Brain microvascular endothelial cell (primary cell): Measurements from ENCODE around the gene ZNF79.
A peak's percentile ranks its signal among the peaks of the same experiment; 100 is the strongest.

Experiments used
- DNase-seq: peaks from one replicate; pipeline ENCODE4 v3.0.0-alpha.2; 2020
- H3K27ac ChIP-seq: fragments of 250-450 bp; sonication (Bioruptor Pico); 2 replicates; pipeline ENCODE4 v1.5.1; 2020; ENCODE audit warnings: mild to moderate bottlenecking, moderate library complexity
- H3K27me3 ChIP-seq: fragments of 250-450 bp; sonication (Bioruptor Pico); replicated peaks from 2 replicates; pipeline ENCODE4 v1.5.1; 2020; ENCODE audit warnings: mild to moderate bottlenecking
- H3K36me3 ChIP-seq: fragments of 250-450 bp; sonication (Bioruptor Pico); replicated peaks from 2 replicates; pipeline ENCODE4 v1.5.1; 2020; ENCODE audit warnings: mild to moderate bottlenecking
- H3K4me3 ChIP-seq: 2 replicates; pipeline ENCODE4 v1.5.1; 2011; ENCODE audit warnings: low read depth, mild to moderate bottlenecking, control low read depth, low read length, moderate library complexity
- in situ Hi-C: cut with HindIII; loops from 2 replicates; pipeline ENCODE4 v1.10.0; 2017; ENCODE audit warnings: low sequenced_read_pairs, low pct_ligation_motif_present
- TF ChIP-seq, protein P1 (sequence below): IDR thresholded peaks from 2 replicates; pipeline ENCODE4 v1.5.1; 2011; ENCODE audit warnings: low read depth, mild to moderate bottlenecking, moderate library complexity, low read length, control low read depth, inconsistent platforms; ENCODE audit errors: missing control alignments

Gene ZNF79

DNA sequence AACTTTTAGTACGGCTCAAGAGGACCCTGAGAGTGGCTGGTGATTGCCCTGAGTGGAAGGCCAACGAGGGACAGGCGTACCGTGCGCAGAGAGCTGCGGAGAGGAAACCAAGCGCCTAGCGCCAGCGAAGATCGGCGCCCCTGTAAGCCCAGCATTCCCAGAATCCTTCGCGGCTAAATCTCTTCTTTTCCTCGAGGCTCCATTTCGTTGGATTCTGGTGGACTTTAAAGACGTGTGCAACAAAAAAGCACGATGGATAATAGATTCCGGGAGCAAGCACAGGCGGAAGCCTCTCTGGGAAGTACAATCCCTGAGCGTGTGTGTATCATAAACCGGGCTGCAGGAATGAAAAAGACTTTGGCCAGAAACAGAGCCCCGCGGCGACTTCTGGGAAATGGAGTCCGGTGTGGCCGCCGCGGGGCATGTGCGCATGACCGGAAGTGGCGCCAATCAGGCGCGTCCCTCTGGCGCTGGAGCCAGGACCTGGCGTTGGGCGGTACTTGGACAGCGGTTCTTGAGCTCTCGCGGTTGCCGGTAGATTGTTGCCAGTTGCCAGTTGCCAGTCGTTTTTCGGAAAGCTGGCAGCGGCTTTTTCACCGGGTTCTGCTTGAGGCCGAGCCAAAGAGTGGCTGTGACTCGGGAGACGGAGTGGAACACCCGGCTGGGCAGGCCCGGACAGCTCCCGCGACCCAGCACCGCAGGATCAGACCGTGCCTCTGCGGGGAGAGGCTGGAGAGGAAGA lies at the start of gene ZNF79:
ZNF79 (plus strand) TSS at position 449 of the 742 bp plus-strand sequence. CDS start 406 bp downstream, outside the sequence.
- Histone ChIP-seq H3K36me3 (peaks cover 5% of the 10 kb centered on the region), H3K27ac (peak within 1 kb of the TSS; percentile 76), H3K27me3 (no peaks in the 10 kb centered on the region), H3K4me3 (peak within 1 kb of the TSS; percentile 95)
- in situ Hi-C loops, result no loop called here
- DNase-seq, result peak; percentile 91
- TF ChIP-seq, protein P1, sequence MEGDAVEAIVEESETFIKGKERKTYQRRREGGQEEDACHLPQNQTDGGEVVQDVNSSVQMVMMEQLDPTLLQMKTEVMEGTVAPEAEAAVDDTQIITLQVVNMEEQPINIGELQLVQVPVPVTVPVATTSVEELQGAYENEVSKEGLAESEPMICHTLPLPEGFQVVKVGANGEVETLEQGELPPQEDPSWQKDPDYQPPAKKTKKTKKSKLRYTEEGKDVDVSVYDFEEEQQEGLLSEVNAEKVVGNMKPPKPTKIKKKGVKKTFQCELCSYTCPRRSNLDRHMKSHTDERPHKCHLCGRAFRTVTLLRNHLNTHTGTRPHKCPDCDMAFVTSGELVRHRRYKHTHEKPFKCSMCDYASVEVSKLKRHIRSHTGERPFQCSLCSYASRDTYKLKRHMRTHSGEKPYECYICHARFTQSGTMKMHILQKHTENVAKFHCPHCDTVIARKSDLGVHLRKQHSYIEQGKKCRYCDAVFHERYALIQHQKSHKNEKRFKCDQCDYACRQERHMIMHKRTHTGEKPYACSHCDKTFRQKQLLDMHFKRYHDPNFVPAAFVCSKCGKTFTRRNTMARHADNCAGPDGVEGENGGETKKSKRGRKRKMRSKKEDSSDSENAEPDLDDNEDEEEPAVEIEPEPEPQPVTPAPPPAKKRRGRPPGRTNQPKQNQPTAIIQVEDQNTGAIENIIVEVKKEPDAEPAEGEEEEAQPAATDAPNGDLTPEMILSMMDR, result no peak

DNA sequence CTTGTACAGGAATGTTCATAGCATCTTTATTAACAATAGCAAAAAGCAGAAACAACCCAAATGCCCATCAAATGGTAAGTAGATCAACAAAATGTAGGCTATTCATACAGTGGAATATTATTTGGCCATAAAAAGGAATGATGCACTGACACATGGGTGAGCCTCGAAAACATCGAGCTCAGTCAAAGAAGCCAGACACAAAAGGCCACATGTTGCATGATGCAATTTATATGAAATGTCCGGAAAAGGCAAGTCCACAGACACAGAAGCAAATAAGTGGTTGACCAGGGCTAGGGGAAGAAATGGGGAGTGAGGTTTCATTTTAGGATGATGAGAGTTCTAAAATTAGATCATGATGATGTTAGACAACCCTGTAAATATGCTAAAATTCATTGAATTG lies 43.7 kb upstream of the ZNF79 start:
- Histone ChIP-seq H3K4me3 (no peak overlapping the region), H3K27ac (no peak overlapping the region), H3K27me3 (peaks cover 21% of the 10 kb centered on the region), H3K36me3 (no peaks in the 10 kb centered on the region)
- in situ Hi-C loops, result no loop called here
- TF ChIP-seq, protein P1, result no peak
- DNase-seq, result no peak

DNA sequence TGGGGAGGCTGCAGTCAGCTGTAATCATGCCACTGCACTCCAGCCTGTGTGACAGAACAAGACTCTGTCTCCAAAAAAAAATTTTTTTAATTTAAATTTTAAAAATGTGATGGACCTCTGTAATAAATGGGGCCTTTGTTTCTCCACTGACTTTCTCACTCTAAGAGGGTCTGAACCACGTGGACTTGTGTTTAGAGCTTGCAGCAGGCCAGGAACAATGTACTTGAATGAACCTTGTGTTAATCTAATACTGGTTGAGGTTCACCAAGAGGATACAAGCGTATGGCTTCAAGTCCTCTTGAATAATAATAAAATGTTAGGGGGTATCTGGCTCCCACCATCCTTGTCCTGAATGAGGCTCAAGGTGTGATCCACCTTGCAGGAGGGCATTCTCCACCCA lies 41.6 kb upstream of the ZNF79 start:
- H3K27ac ChIP-seq, result no peak overlapping the region
- H3K36me3 ChIP-seq, result no peaks in the 10 kb centered on the region
- TF ChIP-seq, protein P1, result no peak
- DNase-seq, result no peak
- H3K27me3 ChIP-seq, result peaks cover 25% of the 10 kb centered on the region
- in situ Hi-C loops, result no loop called here
- H3K4me3 ChIP-seq, result no peak overlapping the region

DNA sequence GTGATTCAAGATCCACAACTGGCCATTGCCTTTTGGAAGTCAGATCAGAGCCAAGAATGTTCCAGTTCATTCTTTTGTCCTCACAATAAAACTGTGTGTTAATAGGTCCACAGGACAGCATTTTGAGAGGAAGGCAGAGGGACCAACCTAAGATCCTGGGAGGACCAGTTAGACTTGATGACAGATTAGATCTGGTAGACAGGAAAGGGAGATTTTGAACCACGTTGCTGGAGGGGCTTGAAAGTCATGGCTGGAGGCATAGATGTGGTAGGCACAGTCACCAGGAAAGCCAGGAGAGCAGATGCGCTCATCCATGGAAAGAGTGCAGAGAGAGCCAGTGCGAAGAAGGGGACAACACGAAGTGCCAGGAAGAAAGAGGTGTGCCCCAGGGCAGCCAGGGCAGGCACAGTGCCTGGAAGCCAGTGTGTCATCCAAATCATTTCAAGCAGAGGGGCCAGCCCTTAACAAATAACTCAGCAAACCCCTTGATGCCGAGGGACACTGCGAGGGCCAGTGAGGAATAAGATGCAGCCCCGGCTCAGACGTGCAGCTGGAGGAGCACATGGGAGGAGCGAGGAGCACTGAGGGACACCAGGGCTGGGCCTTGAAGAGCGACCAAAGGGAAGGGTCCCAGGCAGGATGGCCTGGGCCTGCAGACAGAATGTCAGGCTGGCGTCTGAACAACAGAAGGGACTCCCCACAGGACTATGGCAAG lies 40.0 kb upstream of the ZNF79 start:
- in situ Hi-C loops, result no loop called here
- Histone ChIP-seq H3K4me3 (no peak overlapping the region), H3K36me3 (no peaks in the 10 kb centered on the region), H3K27ac (no peak overlapping the region), H3K27me3 (peaks cover 25% of the 10 kb centered on the region)
- TF ChIP-seq, protein P1, result no peak
- DNase-seq, result no peak

DNA sequence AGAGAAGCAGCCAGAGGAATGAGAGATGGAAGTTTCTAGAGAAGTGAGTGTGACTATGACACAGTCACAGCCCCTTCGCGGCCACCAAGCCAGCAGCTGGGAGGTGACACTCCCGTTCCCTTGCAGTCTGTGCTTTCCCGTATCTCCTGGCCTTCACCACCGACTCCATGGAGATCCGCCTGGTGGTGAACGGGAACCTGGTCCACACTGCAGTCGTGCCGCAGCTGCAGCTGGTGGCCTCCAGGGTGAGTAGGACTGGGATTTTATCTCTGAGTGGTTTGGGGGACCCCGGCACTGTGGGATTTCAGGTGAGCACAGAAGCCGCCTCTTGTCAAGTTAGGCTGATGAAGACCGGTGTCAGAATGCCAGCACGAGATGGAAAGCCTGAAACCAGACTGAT lies 39.3 kb upstream of the ZNF79 start:
- TF ChIP-seq, protein P1, result peak; percentile 36
- Histone ChIP-seq H3K4me3 (no peak overlapping the region), H3K36me3 (no peaks in the 10 kb centered on the region), H3K27ac (no peak overlapping the region), H3K27me3 (peaks cover 25% of the 10 kb centered on the region)
- DNase-seq, result no peak
- in situ Hi-C loops, result no loop called here
